ENCODE measurements around the gene SMIM21.

DNA sequence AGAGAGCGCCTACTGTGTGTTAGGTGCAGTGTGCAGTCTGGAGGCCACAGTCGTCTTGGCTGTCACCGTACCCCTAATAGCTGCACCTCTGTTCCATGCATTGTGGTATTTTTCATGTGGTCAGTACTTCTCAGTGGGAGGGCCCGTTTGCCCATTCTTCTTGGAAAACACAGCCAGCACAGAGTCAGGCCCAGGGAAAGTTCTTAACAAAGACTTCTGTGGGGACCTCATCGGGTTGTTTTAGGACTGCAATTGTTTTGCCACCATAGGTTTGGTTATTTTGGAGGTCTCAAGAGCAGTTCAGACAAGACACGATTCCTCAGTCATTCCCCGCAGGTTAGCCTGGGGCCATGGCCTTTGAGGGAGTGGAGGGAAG is 62.3 kb downstream of the SMIM21 start:
- TF ChIP-seq POLR2AphosphoS5 (IDR thresholded peaks at IDR 0.05; ENCODE audit: borderline replicate concordance, low read depth, low read length) (no peak), EZH2 (IDR thresholded peaks at IDR 0.05) (no peak), FOXP2 (optimal IDR thresholded peaks at IDR 0.05; ENCODE audit: control extremely low read depth, extremely low read length, insufficient read depth) (no peak)
